ENCODE measurements around the gene SEC24D.

The SEC24D gene

DNA sequence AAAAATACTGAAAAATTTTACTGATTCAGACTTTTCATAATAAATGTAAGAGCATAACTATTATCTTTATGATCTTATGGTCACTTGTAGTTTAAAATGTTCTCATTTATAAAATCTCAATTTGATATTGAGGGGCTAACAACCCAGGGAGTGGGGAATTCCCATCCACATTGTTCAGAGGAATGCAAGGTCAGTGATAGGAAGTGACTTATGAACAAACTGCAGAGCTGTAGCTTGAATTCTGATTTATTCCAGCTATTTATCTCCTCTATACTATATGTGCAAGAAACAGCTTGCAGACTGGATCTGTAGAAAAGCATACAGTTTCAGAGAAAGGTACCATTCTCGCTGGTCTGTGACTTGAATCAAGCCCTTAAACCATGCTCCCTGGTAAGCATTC is 61.6 kb downstream of the SEC24D start:
- no peak for DNase-seq (ENCODE audit: low spot score)

DNA sequence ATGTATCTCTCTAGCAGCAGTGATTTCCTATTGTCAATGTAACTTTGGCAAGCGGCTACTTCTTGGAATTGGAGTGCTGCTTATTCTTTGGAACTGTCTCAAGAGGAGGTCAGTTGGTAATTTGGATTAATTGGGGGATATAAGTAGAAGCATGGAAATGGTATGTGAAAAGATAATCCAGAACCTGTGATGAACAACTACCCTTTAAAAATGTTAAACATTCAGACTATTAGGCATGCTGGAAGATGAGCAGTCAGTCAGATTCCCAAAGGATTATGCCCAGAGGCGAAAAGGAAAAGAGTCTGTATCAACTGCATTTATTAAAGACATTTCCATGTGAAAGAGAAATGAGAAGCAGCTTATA is 62.5 kb downstream of the SEC24D start:
- no peak for DNase-seq (ENCODE audit: low spot score)

DNA sequence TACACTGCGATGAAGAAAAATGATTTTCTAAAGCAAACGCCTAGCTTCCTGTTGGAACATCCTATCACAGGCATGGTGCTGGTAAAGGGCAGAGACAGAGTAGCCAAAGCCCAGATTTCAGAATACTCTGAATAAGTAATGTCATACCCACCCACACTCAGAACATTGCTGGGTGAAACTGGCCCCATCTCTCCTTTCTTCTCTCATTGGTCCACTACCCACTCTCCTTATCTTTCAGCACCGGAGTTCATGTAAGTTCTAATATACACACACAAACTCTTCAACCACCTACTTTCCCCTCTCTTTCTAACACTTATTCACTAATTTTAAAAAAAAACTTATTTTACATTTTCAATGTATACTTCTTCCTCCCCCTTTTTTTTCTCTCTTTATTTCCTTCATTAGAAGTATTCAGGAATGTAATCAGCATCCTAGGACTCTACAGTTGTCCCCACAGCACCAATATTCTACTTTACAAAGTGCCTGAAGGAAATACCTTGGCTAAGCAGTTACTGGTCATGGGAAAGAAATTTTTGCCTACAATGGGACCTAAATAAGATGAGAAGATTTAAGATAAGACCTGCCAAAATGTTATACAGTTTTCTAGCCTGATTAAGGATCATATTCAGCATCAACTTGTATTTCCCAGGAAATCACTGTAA is 63.0 kb downstream of the SEC24D start:
- no peak for DNase-seq (ENCODE audit: low spot score)

DNA sequence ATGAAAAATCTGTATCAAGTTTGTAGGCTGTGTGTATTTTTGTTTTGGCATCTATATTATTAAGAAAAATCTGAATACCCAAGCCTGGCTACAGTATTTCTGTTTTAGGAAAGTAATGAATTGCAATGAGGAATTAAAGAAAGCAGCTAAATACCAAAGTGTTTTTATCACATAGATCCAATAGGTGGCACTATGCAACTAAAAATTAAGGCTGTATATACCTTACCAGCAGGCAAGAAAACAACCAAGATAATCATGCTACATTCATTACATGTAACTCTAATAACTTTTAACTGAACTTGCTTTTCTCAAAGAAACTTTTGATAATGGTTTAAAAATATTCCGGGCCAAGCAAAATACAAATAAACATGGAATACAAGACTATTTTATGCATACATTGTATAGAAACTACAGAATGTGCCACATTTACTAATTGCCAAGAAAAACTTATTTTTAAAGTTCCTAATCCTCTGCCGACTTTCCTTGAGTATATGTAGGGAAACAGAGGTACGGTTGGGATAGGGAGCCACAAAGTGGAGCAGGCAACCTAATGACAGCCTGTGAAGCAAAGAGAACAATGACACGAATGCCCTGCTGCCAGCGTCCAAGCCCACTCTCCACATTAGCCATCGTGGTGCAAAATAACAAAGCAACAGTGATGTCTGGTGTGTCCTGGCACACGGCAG is 63.7 kb downstream of the SEC24D start:
- no peak for DNase-seq (ENCODE audit: low spot score)

DNA sequence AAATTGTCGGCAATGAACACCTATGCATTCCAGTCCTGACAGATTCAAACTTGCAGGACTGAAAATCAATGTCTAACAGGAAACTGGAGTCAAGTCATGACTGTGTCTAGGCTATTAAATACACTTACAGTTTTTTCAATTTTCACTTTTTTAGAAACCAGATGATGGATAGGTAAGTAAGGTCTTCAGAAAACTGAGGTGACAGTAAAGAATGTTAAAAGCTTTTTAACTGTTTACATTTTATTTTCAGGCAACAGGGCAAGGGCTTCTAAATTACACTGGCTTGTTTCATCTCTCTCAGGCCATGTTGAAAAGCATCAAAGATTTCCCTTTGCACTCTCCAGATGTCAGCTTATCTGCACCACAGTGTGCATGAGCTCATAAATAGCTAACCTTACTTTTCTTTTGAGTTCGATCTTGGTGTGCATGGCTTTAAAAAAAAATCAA is 65.2 kb downstream of the SEC24D start:
- DNase-seq (ENCODE audit: low spot score): no peak

DNA sequence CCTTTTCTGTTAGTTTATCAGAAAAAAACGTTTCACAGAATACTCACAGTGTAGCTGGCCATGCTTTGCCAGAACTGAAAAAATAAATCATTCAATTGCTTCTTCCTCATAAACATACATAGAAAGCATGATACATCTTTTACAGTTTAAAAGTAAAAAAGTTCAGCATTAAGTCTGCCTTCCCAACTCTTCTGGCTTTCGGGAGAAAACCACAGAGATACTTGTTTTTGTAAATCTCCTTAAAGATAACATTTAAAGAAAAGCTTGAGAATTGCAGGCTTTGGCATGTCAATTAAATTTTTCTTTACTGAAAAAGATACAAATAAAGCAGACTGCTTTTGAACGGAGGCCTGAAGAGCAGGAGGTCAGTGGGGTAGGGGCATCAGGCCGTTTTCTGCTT is 66.8 kb downstream of the SEC24D start:
- no peak for DNase-seq (ENCODE audit: low spot score)

DNA sequence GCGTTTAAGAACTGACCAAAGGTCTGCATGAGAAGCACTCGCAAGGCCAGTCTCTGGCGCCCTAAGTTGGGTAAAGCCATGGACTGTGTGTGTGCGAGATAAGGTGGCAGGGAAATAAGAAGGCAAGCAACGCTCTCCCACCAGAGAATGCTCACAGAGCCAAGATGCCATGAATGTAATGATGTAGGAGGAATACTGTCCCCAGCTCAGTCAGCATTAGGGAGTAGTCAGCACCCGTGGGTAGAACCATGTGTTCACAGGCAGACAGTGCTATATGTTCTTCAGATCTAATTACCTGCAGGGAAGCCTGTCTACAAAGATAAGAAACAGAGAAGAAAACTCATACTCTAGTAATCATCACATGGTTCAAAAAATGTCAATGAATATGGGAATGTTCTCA is 68.8 kb downstream of the SEC24D start:
- DNase-seq (ENCODE audit: low spot score): no peak

DNA sequence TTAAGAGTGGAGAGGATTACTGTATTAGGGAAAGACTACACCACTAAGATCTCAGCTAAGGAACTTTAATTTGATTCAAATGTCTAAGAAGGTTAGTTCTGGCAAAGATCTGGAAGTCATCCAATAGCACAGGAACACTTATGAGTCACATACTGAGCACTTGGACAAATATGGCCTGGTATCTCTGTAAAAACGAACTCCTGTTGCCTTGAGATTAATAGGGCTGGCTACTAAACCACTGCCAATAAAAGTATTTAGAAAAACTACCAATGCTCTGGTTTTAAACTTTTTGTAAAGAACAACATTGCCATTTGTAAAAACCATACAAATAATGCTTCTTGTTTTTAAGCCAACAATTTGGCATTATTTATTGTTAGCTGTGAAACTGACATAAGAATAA is 70.5 kb downstream of the SEC24D start:
- no peak for DNase-seq (ENCODE audit: low spot score)

DNA sequence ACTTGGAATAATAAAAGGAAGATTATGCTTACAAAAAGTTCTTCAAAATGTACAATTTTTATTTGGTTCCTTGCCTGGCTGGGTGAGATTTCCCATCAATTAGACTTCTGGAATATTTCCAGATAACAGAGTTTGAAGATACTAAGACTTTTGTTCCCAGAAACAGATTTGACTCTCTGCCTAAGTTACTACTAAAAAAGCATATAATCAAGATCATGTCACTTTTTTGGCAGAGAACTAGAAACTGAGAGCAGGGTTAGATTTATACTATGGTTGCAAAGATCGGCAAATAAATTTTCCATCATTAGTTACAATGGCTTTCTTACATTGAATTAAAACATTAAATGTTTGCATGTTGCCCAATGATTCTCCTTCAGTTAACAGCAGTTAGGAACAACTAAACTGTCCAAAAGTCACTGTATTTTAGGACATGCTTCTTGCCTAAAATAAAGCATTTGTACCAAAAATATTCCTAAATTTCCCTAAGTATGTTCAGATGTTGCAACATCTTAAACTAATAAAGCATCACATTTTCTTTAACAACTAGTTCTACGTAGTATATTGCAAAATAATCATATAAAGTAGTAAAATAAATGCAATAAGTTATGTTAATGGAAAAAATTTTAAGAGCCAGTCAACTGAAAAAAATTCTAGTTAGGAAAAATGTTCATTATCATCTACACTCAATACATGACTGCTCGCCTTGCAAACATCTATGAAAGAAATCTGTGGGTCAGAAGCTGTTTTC is 73.0 kb downstream of the SEC24D start:
- DNase-seq (ENCODE audit: low spot score): no peak

DNA sequence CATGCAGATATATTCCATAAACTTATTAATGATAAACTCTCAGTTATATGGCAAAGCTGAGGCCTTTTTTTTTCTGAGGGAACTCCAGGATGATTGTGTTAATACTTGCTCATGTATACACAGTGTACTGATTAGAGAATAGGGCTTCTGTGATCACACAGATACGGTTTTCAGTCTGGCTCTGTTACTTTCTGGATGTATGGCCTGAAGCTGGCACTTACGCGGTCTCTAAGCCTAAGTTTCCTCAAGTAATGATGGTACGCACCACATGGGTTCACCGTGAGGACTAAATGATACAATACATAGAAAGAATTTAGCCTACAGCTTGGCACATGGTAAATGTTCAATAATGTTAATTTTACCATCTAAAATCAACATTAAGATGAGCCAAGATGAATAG is 73.8 kb downstream of the SEC24D start:
- no peak for DNase-seq (ENCODE audit: low spot score)

DNA sequence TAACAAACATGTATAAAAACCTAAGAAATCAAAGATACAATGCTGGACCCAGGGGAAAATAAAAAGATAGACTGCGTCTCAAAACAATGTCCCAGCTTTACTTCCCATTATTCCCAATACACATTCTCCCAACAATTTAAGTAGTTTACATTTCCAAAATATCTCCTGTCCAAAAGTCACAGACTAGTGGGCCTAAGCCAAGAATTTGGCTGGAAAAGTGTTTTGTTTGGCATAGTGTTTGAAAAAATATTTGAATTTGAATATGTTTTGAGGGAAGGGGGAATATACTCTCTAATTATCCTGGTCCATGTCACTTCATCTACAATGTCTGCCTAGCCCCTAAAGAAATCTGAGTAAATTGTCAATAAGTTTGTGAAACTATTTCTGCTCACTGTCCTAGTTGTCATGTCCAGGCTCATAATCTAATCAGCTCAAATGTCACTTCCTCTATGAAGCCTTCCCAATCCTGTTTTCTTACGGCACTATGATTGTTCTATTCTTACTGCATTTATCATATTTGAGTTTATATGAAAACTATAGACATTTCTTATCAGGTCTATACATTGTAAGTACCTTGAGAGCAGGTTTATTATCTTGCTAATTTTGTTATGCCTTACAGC is 74.4 kb downstream of the SEC24D start:
- DNase-seq (ENCODE audit: low spot score): no peak

DNA sequence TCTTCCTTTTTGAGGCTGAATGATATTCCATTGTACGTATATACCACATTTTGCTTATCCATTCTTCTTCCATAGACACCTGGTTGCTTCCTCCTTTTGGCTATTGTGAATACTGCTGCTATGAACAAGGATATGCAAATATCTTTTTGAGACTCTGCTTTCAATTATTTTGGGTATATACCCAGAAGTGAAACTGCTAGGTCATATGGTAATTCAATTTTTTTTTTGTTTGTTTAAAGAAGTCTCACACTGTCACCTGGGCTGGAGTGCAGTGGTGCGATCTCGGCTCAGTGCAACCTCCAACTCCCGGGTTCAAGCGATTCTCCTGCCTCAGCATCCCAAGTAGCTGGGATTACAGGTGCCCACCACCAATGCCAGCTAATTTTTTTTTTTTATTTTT is 75.4 kb downstream of the SEC24D start:
- DNase-seq (ENCODE audit: low spot score): no peak

DNA sequence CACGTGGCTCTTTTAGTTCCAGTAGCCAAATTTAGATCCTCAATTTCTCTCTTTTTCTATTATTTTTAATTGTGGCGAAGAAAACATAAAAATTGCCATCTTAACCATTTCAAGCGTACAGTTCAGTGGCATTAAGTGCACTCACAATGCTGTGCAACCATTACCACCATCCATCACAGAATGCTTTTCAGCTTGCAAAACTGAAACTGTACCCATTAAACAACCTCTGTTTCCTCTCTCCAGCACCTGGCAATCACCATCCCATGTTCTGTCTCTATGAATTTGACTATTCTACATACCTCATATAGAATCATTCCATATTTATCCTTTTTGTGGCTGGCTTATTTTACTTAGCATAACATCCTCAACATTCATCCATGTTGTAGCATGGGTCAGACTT is 75.8 kb downstream of the SEC24D start:
- no peak for DNase-seq (ENCODE audit: low spot score)

DNA sequence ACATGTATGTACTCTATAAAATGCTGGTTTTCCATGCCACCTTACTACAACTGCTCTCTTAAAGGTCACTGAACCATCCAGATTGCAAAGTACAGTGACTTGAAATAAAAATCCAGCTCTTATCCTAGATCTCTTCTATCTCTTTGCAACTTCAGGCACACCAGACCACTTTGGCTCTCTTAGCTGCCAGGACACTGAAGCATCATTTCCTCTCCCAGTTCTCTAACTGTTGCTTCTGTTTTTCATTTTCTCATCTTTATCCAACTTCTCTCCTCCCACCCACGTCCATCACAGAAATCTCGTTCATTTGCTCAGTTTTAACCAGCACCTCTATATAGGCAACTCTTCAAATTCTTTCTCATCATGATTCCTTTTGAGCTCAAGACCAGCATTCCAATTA is 76.4 kb downstream of the SEC24D start:
- no peak for DNase-seq (ENCODE audit: low spot score)

DNA sequence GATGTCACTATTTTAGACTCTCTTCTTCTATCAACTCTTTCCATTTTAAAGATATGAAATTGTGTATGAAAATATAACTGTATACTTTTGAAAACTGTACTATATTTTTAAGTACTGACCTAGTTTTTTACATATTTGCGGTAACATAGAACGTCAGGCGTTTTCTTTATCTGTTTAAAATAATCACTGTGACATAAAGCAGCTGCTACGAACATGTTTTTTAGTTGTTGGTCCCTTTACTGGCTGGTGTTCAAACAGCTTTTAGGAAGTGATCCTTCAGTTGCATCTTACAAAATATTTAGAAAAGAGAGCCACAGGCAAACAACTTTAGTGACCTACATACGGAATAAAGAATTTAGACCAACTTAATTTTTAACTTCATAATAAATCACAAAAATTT is 77.6 kb downstream of the SEC24D start:
- DNase-seq (ENCODE audit: low spot score): no peak

DNA sequence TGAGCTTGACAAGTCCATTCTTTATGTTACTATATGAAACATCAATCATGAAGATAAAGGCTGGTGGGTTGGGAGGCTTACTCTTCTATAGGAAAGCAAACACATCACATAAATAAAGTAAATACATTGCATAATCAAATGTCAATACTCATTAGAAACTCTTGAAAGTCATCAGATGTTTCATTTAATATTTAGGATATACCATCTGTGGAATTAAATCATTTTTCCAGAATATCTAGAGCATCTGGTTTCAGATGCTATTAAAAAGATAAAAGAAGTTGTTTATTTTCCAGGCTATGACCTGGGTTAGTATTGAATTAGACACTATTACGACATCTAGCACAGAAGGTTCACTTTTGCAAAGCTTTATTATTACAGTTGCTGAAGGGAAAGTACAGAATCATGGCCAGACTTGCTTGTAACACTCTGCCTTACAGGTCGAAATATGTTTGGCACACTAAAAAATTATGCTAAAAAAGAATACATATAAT is 78.1 kb downstream of the SEC24D start:
- DNase-seq (ENCODE audit: low spot score): no peak

DNA sequence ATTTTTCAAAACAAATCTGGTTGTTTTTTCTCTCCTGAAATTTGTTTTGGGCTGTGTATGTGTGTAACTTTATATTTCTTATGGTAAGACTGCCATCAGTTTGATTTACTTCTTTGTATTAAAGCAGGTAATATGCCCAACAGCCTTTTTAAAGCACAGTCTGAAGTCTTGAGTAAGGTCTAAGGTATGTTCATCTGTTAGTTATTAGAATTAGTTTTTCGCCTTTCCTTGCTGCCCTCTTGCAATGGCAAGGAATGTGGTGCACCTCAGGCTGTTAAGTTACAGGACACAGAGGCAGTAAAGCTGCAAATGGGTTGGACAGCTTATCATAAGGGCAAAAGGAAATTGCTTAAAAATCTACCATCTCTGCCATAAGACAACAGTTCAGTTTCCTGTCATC is 79.0 kb downstream of the SEC24D start:
- no peak for DNase-seq (ENCODE audit: low spot score)

DNA sequence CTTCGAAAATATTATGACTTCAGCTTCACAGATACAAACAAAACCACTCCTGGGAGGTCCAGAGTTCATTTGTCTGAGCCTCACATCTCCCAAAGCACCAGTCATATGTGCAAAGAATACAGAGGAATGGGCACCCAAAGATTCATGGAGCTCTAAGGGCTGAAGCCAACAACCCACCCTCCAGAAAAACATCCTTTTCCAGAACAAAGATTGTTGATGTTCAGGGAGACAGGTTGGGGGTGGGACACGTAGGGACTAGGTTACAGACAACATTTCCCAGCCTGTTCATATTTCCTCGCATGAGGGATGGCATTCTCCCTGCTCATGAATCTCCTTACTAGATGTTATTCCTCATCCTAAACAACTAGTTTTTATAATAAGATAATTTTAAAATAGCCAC is 79.5 kb downstream of the SEC24D start:
- DNase-seq (ENCODE audit: low spot score): no peak

DNA sequence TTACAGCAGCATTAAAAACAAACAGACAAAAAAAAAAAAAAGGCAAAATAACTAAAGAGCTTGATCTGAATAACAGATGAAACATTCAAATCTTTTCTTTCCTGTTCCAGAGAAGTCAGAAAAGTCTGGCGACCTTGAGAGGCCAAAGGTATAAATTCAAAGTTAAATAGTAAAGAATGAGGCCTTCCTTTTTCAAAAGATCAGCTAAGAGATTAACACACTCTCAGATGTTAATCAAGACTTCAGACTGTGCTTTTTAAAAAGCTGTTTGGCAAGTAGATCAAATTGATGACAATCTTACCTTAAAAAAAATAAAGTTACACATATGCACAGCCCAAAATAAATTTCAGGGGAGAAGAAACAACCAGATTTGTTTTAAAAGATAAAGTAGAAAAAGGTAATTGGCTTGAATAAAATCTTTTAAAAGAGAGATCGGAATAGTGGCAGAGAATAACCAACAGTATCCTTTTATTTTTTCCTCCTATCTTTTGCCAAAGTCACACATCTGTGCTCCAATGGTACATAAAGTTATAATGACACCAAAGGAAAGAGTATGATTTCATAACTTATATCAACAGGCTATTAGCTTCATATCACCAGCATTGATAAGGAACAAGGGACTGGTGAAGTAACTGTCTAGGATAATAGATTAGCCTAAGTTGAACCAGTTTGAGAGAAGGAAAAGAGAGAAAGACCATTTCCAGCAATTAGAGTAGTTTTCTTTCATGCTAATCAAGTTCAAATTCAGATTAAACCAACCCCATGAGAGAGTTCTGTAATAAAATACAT is 80.3 kb downstream of the SEC24D start:
- DNase-seq (ENCODE audit: low spot score): no peak

DNA sequence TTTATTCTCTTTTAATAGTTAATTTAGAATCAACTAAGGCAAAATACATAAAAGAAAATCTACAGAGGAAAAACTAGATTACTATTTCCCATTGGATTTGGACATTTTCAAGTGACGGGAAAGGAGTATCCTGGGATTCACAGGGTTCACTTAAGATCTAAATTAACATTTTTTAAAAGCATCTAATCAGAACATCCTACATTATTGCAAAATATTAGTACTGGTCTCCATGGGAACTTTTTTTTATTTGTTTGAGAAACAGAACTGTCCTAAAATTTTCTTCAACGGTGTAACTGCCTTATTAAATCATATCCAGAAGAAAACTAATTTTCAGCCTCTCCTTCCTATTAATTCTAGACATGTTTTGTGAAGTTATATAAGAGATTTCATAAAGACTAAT is 81.0 kb downstream of the SEC24D start:
- DNase-seq (ENCODE audit: low spot score): no peak

DNA sequence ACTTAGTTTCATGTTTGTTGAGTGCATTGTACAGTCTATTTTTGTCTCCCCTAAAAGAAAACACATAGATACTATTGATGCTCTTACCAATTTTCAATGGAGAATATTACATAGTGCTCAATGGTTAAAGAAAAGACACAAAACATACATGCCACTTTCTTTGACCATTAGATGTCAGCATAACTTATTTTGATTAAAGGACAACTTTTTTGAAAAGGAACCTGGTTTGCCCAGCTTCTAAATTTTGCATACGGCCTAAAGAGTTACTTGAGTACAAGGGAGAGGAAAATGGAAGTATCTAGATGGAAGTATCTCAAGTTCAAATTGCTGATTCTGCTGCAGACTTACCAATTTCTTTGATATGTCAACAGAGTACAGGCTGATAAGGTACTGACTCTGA is 82.2 kb downstream of the SEC24D start:
- DNase-seq (ENCODE audit: low spot score): no peak

DNA sequence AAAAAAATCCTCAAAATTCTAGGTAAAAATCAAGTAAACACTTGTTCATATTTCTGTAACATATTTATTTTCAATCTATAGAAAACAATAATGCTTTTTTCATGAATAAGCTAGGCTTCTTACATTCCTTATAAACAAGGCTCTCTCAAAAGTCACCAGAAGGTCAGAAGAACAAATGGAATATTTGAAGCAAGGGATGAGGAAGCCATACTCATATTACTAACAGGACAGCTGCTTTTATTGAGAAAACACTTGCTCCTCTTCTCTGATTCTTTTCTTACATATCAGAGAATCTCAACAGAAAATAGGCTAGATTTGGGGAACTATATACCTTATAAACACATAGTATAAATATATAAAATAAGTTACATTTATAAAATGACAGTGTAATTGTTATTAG is 82.8 kb downstream of the SEC24D start:
- no peak for DNase-seq (ENCODE audit: low spot score)
